ENCODE measurements around the gene MYL5.

- TF ChIP-seq POLR2A (IDR thresholded peaks at IDR 0.05; ENCODE audit: low read length) (no peak), GATA1 (IDR thresholded peaks at IDR 0.05; ENCODE audit: low read depth, low read length) (no peak)
These were observed 7.6 kb downstream of the MYL5 start for GRCh38 chr4:681736-682451.

Measured in erythroblast (primary cell).